Ureter (tissue), 1 donor: ENCODE measurements around the gene KIF5A. TPM values are rescaled to one million over a fixed set of nuclear protein-coding genes. Genes with fewer than 3 reads are reported as not detected.
"Not testable (repeated sequence)": the region's sequence is repeated elsewhere in the genome, so short reads cannot be mapped to it uniquely, and the experiment has no call there.

Experiments
- DNase-seq: peaks from one replicate; pipeline ENCODE4 v3.0.0-alpha.2; 2020; ENCODE audit warnings: low spot score
- total RNA-seq: library from RNA; stranded (reverse); gene quantifications from one replicate; pipeline ENCODE4 v1.2.4, GENCODE V29; 2023
- donor health status: DM: yes; HTN: yes; CAD: no.

KIF5A gene
- total RNA-seq = 0.99 TPM

- DNase-seq = no peak
Observed at GRCh38 chr12:57549909-57550640, at the start of gene KIF5A. TSS of gene KIF5A (plus strand) at chr12:57550044. CDS start at chr12:57550272, 228 bp downstream.

- no peak for DNase-seq
Observed at GRCh38 chr12:57500213-57500612, 49.6 kb upstream of the KIF5A start.

GRCh38 chr12:57502311-57502969 lies 47.4 kb upstream of the KIF5A start:
- DNase-seq = not testable (repeated sequence)

GRCh38 chr12:57506541-57506940 lies 43.3 kb upstream of the KIF5A start:
- DNase-seq = not testable (repeated sequence)

- not testable (repeated sequence) for DNase-seq
Observed at GRCh38 chr12:57507796-57508195, 42.0 kb upstream of the KIF5A start.

- DNase-seq = no peak
Observed at GRCh38 chr12:57511161-57511560, 38.7 kb upstream of the KIF5A start.

- DNase-seq = no peak
Observed at GRCh38 chr12:57511588-57512325, 38.1 kb upstream of the KIF5A start.

- DNase-seq = no peak
Observed at GRCh38 chr12:57512665-57513064, 37.2 kb upstream of the KIF5A start.

- DNase-seq = no peak
Observed at GRCh38 chr12:57513266-57513665, 36.6 kb upstream of the KIF5A start.

GRCh38 chr12:57513677-57514076 lies 36.2 kb upstream of the KIF5A start:
- not testable (repeated sequence) for DNase-seq

GRCh38 chr12:57514246-57514645 lies 35.6 kb upstream of the KIF5A start:
- not testable (repeated sequence) for DNase-seq

- DNase-seq = no peak
Observed at GRCh38 chr12:57514720-57515407, 35.0 kb upstream of the KIF5A start.

GRCh38 chr12:57515408-57515933 lies 34.4 kb upstream of the KIF5A start:
- no peak for DNase-seq

- DNase-seq = no peak
Observed at GRCh38 chr12:57515934-57516541, 33.8 kb upstream of the KIF5A start.

GRCh38 chr12:57516617-57517153 lies 33.2 kb upstream of the KIF5A start:
- no peak for DNase-seq

- no peak for DNase-seq
Observed at GRCh38 chr12:57517187-57517586, 32.7 kb upstream of the KIF5A start.

- not testable (repeated sequence) for DNase-seq
Observed at GRCh38 chr12:57517718-57518117, 32.1 kb upstream of the KIF5A start.

- DNase-seq = no peak
Observed at GRCh38 chr12:57518176-57518919, 31.5 kb upstream of the KIF5A start.

GRCh38 chr12:57518920-57519795 lies 30.7 kb upstream of the KIF5A start:
- no peak for DNase-seq

- DNase-seq = no peak
Observed at GRCh38 chr12:57519796-57520052, 30.1 kb upstream of the KIF5A start.
